ENCODE measurements around the gene CNTN4. TPM values are rescaled to one million over a fixed set of nuclear protein-coding genes. Genes with fewer than 3 reads are reported as not detected.
A peak's percentile ranks its signal among the peaks of the same experiment; 100 is the strongest.

The CNTN4 gene
- total RNA-seq, 2 donors from 2014 or later, result 0.62 to 0.79 TPM

GRCh38 chr3:3015185-3016089, 916.8 kb downstream of the CNTN4 start:
- Mint-ChIP-seq H3K4me1 (ENCODE audit: low read depth) (no peaks in the 10 kb centered on the region), H3K27ac (no peak overlapping the region)

GRCh38 chr3:3016226-3016625, 917.6 kb downstream of the CNTN4 start:
- H3K27ac Mint-ChIP-seq, result no peak overlapping the region
- ATAC-seq (replicated peaks in 1 of 2) (no peak), DNase-seq (no peak)
- H3K4me3 Mint-ChIP-seq, result no peak overlapping the region
- H3K4me1 Mint-ChIP-seq (ENCODE audit: low read depth), result no peaks in the 10 kb centered on the region
- H3K9me3 Mint-ChIP-seq, result no peaks in the 10 kb centered on the region
- H3K36me3 Mint-ChIP-seq (ENCODE audit: insufficient read depth in 2 of 2), result no peaks in the 10 kb centered on the region
- peaks cover 33% of the 10 kb centered on the region for H3K27me3 Mint-ChIP-seq (ENCODE audit: low read depth)

More at GRCh38 chr3:3015185-3016089, 916.8 kb downstream of the CNTN4 start:
- H3K4me3 Mint-ChIP-seq, result no peak overlapping the region
- no peaks in the 10 kb centered on the region for H3K36me3 Mint-ChIP-seq (ENCODE audit: insufficient read depth in 2 of 2)
- no peaks in the 10 kb centered on the region for H3K9me3 Mint-ChIP-seq
- peaks cover 38% of the 10 kb centered on the region for H3K27me3 Mint-ChIP-seq (ENCODE audit: low read depth)
- DNase-seq, result no peak
- no peak for ATAC-seq (replicated peaks in 1 of 2)

GRCh38 chr3:3020209-3020608, 921.5 kb downstream of the CNTN4 start:
- H3K27me3 Mint-ChIP-seq (ENCODE audit: low read depth), result peaks cover 8% of the 10 kb centered on the region
- H3K36me3 Mint-ChIP-seq (ENCODE audit: insufficient read depth in 2 of 2), result no peaks in the 10 kb centered on the region
- ATAC-seq (replicated peaks in 1 of 2), result no peak
- H3K4me3 Mint-ChIP-seq, result no peak overlapping the region
- H3K9me3 Mint-ChIP-seq, result no peaks in the 10 kb centered on the region
- H3K27ac Mint-ChIP-seq, result no peak overlapping the region
- no peak for DNase-seq
- H3K4me1 Mint-ChIP-seq (ENCODE audit: low read depth), result no peaks in the 10 kb centered on the region

- Mint-ChIP-seq H3K36me3 (ENCODE audit: insufficient read depth in 2 of 2) (no peaks in the 10 kb centered on the region), H3K4me1 (ENCODE audit: low read depth) (peaks cover 10% of the 10 kb centered on the region), H3K4me3 (no peak overlapping the region), H3K9me3 (no peaks in the 10 kb centered on the region), H3K27ac (no peak overlapping the region), H3K27me3 (ENCODE audit: low read depth) (no peaks in the 10 kb centered on the region)
- ATAC-seq (replicated peaks in 1 of 2) (no peak), DNase-seq (no peak)
Observed at GRCh38 chr3:3023111-3023745, 924.6 kb downstream of the CNTN4 start.

GRCh38 chr3:3027976-3028567, 929.4 kb downstream of the CNTN4 start:
- H3K27me3 Mint-ChIP-seq (ENCODE audit: low read depth), result peaks cover 5% of the 10 kb centered on the region
- peak overlapping the region; percentile 38 for H3K27ac Mint-ChIP-seq
- H3K36me3 Mint-ChIP-seq (ENCODE audit: insufficient read depth in 2 of 2), result no peaks in the 10 kb centered on the region
- H3K4me3 Mint-ChIP-seq, result peak overlapping the region; percentile 45 to 58
- DNase-seq, result no peak
- H3K4me1 Mint-ChIP-seq (ENCODE audit: low read depth), result peaks cover 13% of the 10 kb centered on the region
- peak; percentile 77 to 82 for ATAC-seq (replicated peaks in 1 of 2)
- no peaks in the 10 kb centered on the region for H3K9me3 Mint-ChIP-seq

GRCh38 chr3:3031326-3031725, 932.7 kb downstream of the CNTN4 start:
- no peak overlapping the region for H3K4me3 Mint-ChIP-seq
- no peak overlapping the region for H3K27ac Mint-ChIP-seq
- H3K9me3 Mint-ChIP-seq, result no peaks in the 10 kb centered on the region
- peaks cover 13% of the 10 kb centered on the region for H3K4me1 Mint-ChIP-seq (ENCODE audit: low read depth)
- H3K36me3 Mint-ChIP-seq (ENCODE audit: insufficient read depth in 2 of 2), result no peaks in the 10 kb centered on the region
- DNase-seq, result no peak
- peaks cover 9% of the 10 kb centered on the region for H3K27me3 Mint-ChIP-seq (ENCODE audit: low read depth)
- ATAC-seq (replicated peaks in 1 of 2), result no peak

GRCh38 chr3:3037156-3037555, 938.5 kb downstream of the CNTN4 start:
- Mint-ChIP-seq H3K27ac (no peak overlapping the region), H3K27me3 (ENCODE audit: low read depth) (peaks cover 9% of the 10 kb centered on the region), H3K4me3 (no peak overlapping the region), H3K36me3 (ENCODE audit: insufficient read depth in 2 of 2) (no peaks in the 10 kb centered on the region), H3K4me1 (ENCODE audit: low read depth) (no peaks in the 10 kb centered on the region), H3K9me3 (no peaks in the 10 kb centered on the region)
- ATAC-seq (replicated peaks in 1 of 2) (no peak), DNase-seq (no peak)

- H3K27me3 Mint-ChIP-seq (ENCODE audit: low read depth), result peaks cover under 1% of the 10 kb centered on the region
- DNase-seq (no peak), ATAC-seq (replicated peaks in 1 of 2) (no peak)
- H3K36me3 Mint-ChIP-seq (ENCODE audit: insufficient read depth in 2 of 2), result no peaks in the 10 kb centered on the region
- no peaks in the 10 kb centered on the region for H3K4me1 Mint-ChIP-seq (ENCODE audit: low read depth)
- no peak overlapping the region for H3K4me3 Mint-ChIP-seq
- H3K9me3 Mint-ChIP-seq, result no peaks in the 10 kb centered on the region
- H3K27ac Mint-ChIP-seq, result no peak overlapping the region
Observed at GRCh38 chr3:3038201-3038991, 939.7 kb downstream of the CNTN4 start.

- H3K27me3 Mint-ChIP-seq (ENCODE audit: low read depth), result no peaks in the 10 kb centered on the region
- H3K27ac Mint-ChIP-seq, result no peak overlapping the region
- peaks cover 7% of the 10 kb centered on the region for H3K4me1 Mint-ChIP-seq (ENCODE audit: low read depth)
- ATAC-seq (replicated peaks in 1 of 2) (peak; percentile 49 to 50), DNase-seq (no peak)
- no peaks in the 10 kb centered on the region for H3K9me3 Mint-ChIP-seq
- H3K4me3 Mint-ChIP-seq, result peak overlapping the region in 1 of 2 donors; percentile 9
- H3K36me3 Mint-ChIP-seq (ENCODE audit: insufficient read depth in 2 of 2), result no peaks in the 10 kb centered on the region
Observed at GRCh38 chr3:3053974-3054373, 955.3 kb downstream of the CNTN4 start.

GRCh38 chr3:3059645-3060044, 961.0 kb downstream of the CNTN4 start:
- ATAC-seq (replicated peaks in 1 of 2), result no peak
- H3K36me3 Mint-ChIP-seq (ENCODE audit: insufficient read depth in 2 of 2), result no peaks in the 10 kb centered on the region
- H3K4me1 Mint-ChIP-seq (ENCODE audit: low read depth), result no peaks in the 10 kb centered on the region

GRCh38 chr3:3064297-3064696, 965.6 kb downstream of the CNTN4 start:
- no peak for ATAC-seq (replicated peaks in 1 of 2)
- Mint-ChIP-seq H3K9me3 (no peaks in the 10 kb centered on the region), H3K36me3 (ENCODE audit: insufficient read depth in 2 of 2) (no peaks in the 10 kb centered on the region), H3K4me3 (no peak overlapping the region), H3K27ac (no peak overlapping the region), H3K27me3 (ENCODE audit: low read depth) (no peaks in the 10 kb centered on the region), H3K4me1 (ENCODE audit: low read depth) (no peaks in the 10 kb centered on the region)
- DNase-seq, result no peak

More at GRCh38 chr3:3059645-3060044, 961.0 kb downstream of the CNTN4 start:
- Mint-ChIP-seq H3K4me3 (no peak overlapping the region), H3K27ac (no peak overlapping the region), H3K9me3 (no peaks in the 10 kb centered on the region), H3K27me3 (ENCODE audit: low read depth) (no peaks in the 10 kb centered on the region)
- DNase-seq, result no peak

GRCh38 chr3:3065876-3066275, 967.2 kb downstream of the CNTN4 start:
- H3K4me1 Mint-ChIP-seq (ENCODE audit: low read depth), result no peaks in the 10 kb centered on the region
- H3K27ac Mint-ChIP-seq, result no peak overlapping the region
- H3K27me3 Mint-ChIP-seq (ENCODE audit: low read depth), result no peaks in the 10 kb centered on the region
- no peak overlapping the region for H3K4me3 Mint-ChIP-seq
- H3K36me3 Mint-ChIP-seq (ENCODE audit: insufficient read depth in 2 of 2), result no peaks in the 10 kb centered on the region
- ATAC-seq (replicated peaks in 1 of 2) (no peak), DNase-seq (no peak)
- no peaks in the 10 kb centered on the region for H3K9me3 Mint-ChIP-seq

GRCh38 chr3:3066378-3066777, 967.7 kb downstream of the CNTN4 start:
- no peak overlapping the region for H3K27ac Mint-ChIP-seq
- H3K9me3 Mint-ChIP-seq, result no peaks in the 10 kb centered on the region
- no peaks in the 10 kb centered on the region for H3K27me3 Mint-ChIP-seq (ENCODE audit: low read depth)
- DNase-seq, result no peak
- H3K36me3 Mint-ChIP-seq (ENCODE audit: insufficient read depth in 2 of 2), result no peaks in the 10 kb centered on the region
- ATAC-seq (replicated peaks in 1 of 2), result no peak
- no peaks in the 10 kb centered on the region for H3K4me1 Mint-ChIP-seq (ENCODE audit: low read depth)
- no peak overlapping the region for H3K4me3 Mint-ChIP-seq
